ENCODE measurements around the gene PRSS35. TPM values are rescaled to one million over a fixed set of nuclear protein-coding genes. Genes with fewer than 3 reads are reported as not detected.
"Not testable (repeated sequence)": the region's sequence is repeated elsewhere in the genome, so short reads cannot be mapped to it uniquely, and the experiment has no call there.

The PRSS35 gene
- total RNA-seq, 2 donors from 2014 or later, result not detected

GRCh38 chr6:83539678-83540077, 27.3 kb downstream of the PRSS35 start:
- no peak for ATAC-seq (replicated peaks in 1 of 2)

GRCh38 chr6:83546636-83547035, 34.3 kb downstream of the PRSS35 start:
- peak in 1 of 2 donors; percentile 65 for ATAC-seq (replicated peaks in 1 of 2)
- no peaks in the 10 kb centered on the region for H3K4me1 Mint-ChIP-seq (ENCODE audit: low read depth)
- DNase-seq, result no peak

More at GRCh38 chr6:83539678-83540077, 27.3 kb downstream of the PRSS35 start:
- no peak overlapping the region for H3K4me3 Mint-ChIP-seq
- peaks cover 0 to 3% of the 10 kb centered on the region in 2 donors for H3K36me3 Mint-ChIP-seq (ENCODE audit: insufficient read depth in 2 of 2)
- peaks cover 2 to 6% of the 10 kb centered on the region in 2 donors for H3K9me3 Mint-ChIP-seq
- DNase-seq, result no peak
- H3K27ac Mint-ChIP-seq, result no peak overlapping the region
- H3K27me3 Mint-ChIP-seq (ENCODE audit: low read depth), result no peaks in the 10 kb centered on the region
- H3K4me1 Mint-ChIP-seq (ENCODE audit: low read depth), result no peaks in the 10 kb centered on the region

GRCh38 chr6:83550482-83550881, 38.1 kb downstream of the PRSS35 start:
- H3K27me3 Mint-ChIP-seq (ENCODE audit: low read depth), result peaks cover 17% of the 10 kb centered on the region

More at GRCh38 chr6:83546636-83547035, 34.3 kb downstream of the PRSS35 start:
- no peak overlapping the region for H3K4me3 Mint-ChIP-seq
- H3K27me3 Mint-ChIP-seq (ENCODE audit: low read depth), result peaks cover 17% of the 10 kb centered on the region
- peaks cover 5% of the 10 kb centered on the region in 2 donors for H3K36me3 Mint-ChIP-seq (ENCODE audit: insufficient read depth in 2 of 2)
- H3K27ac Mint-ChIP-seq, result no peak overlapping the region
- peaks cover 7 to 14% of the 10 kb centered on the region in 2 donors for H3K9me3 Mint-ChIP-seq

GRCh38 chr6:83551748-83552147, 39.4 kb downstream of the PRSS35 start:
- not testable (repeated sequence) for DNase-seq; ATAC-seq (replicated peaks in 1 of 2); H3K9me3 Mint-ChIP-seq; H3K4me1 Mint-ChIP-seq (ENCODE audit: low read depth); H3K36me3 Mint-ChIP-seq (ENCODE audit: insufficient read depth in 2 of 2); H3K27ac Mint-ChIP-seq; H3K4me3 Mint-ChIP-seq
- peaks cover 17% of the 10 kb centered on the region for H3K27me3 Mint-ChIP-seq (ENCODE audit: low read depth)

More at GRCh38 chr6:83550482-83550881, 38.1 kb downstream of the PRSS35 start:
- H3K27ac Mint-ChIP-seq; H3K4me3 Mint-ChIP-seq; H3K4me1 Mint-ChIP-seq (ENCODE audit: low read depth); ATAC-seq (replicated peaks in 1 of 2); DNase-seq; H3K36me3 Mint-ChIP-seq (ENCODE audit: insufficient read depth in 2 of 2); H3K9me3 Mint-ChIP-seq: not testable (repeated sequence)

GRCh38 chr6:83556871-83557270, 44.5 kb downstream of the PRSS35 start:
- H3K4me3 Mint-ChIP-seq, result no peak overlapping the region
- H3K9me3 Mint-ChIP-seq, result no peaks in the 10 kb centered on the region
- no peaks in the 10 kb centered on the region for H3K4me1 Mint-ChIP-seq (ENCODE audit: low read depth)
- H3K27ac Mint-ChIP-seq, result no peak overlapping the region
- H3K36me3 Mint-ChIP-seq (ENCODE audit: insufficient read depth in 2 of 2), result no peaks in the 10 kb centered on the region
- DNase-seq (no peak), ATAC-seq (replicated peaks in 1 of 2) (no peak)
- no peaks in the 10 kb centered on the region for H3K27me3 Mint-ChIP-seq (ENCODE audit: low read depth)

- Mint-ChIP-seq H3K4me1 (ENCODE audit: low read depth) (no peaks in the 10 kb centered on the region), H3K4me3 (no peak overlapping the region), H3K27ac (no peak overlapping the region), H3K36me3 (ENCODE audit: insufficient read depth in 2 of 2) (peaks cover 0 to 2% of the 10 kb centered on the region in 2 donors), H3K27me3 (ENCODE audit: low read depth) (no peaks in the 10 kb centered on the region), H3K9me3 (peaks cover 1 to 5% of the 10 kb centered on the region in 2 donors)
- ATAC-seq (replicated peaks in 1 of 2) (no peak), DNase-seq (no peak)
These were observed 46.6 kb downstream of the PRSS35 start for GRCh38 chr6:83558975-83559374.

GRCh38 chr6:83571663-83572185, 59.4 kb downstream of the PRSS35 start:
- H3K27ac Mint-ChIP-seq; H3K4me1 Mint-ChIP-seq (ENCODE audit: low read depth); H3K9me3 Mint-ChIP-seq: not testable (repeated sequence)

GRCh38 chr6:83574783-83575182, 62.4 kb downstream of the PRSS35 start:
- H3K4me3 Mint-ChIP-seq, result no peak overlapping the region
- no peaks in the 10 kb centered on the region for H3K27me3 Mint-ChIP-seq (ENCODE audit: low read depth)
- ATAC-seq (replicated peaks in 1 of 2) (no peak), DNase-seq (no peak)
- H3K9me3 Mint-ChIP-seq, result peaks cover 0 to 5% of the 10 kb centered on the region in 2 donors
- H3K27ac Mint-ChIP-seq, result no peak overlapping the region
- H3K4me1 Mint-ChIP-seq (ENCODE audit: low read depth), result no peaks in the 10 kb centered on the region
- peaks cover 0 to 2% of the 10 kb centered on the region in 2 donors for H3K36me3 Mint-ChIP-seq (ENCODE audit: insufficient read depth in 2 of 2)

More at GRCh38 chr6:83571663-83572185, 59.4 kb downstream of the PRSS35 start:
- not testable (repeated sequence) for H3K4me3 Mint-ChIP-seq; DNase-seq; H3K27me3 Mint-ChIP-seq (ENCODE audit: low read depth); H3K36me3 Mint-ChIP-seq (ENCODE audit: insufficient read depth in 2 of 2); ATAC-seq (replicated peaks in 1 of 2)

Other genes starting within 250 kb of the PRSS35 start
- under 1 TPM in 1 of 2 donors, not detected in 1; 0.32 TPM for gene ME1, start 81.5 kb upstream of the PRSS35 start, total RNA-seq
- gene SNAP91, start 196.6 kb downstream of the PRSS35 start, total RNA-seq, result not detected

All from activated T-cell treated with anti-CD3 and anti-CD28 coated beads, Interleukin-2, amount 50 U/mL, for 72 hours (primary cell).